Astrocyte (in vitro differentiated cells and primary cell): ENCODE data around the gene CPNE5. TPM values are rescaled to one million over a fixed set of nuclear protein-coding genes. Genes with fewer than 3 reads are reported as not detected.
A peak's percentile ranks its signal among the peaks of the same experiment; 100 is the strongest.

Experiments
- DNase-seq: peaks from one replicate; pipeline ENCODE4 v3.0.0-alpha.2; 2010; ENCODE audit warnings: low read depth
- FAIRE-seq: peaks from 2 replicates; lab custom pipeline; 2011; peaks lifted over from hg19 to GRCh38; lab: Jason Lieb, UNC
- H2AFZ ChIP-seq: 2 replicates; pipeline ENCODE4 v1.6.0; 2012; ENCODE audit warnings: low read depth, low read length, inconsistent platforms
- H3K27ac ChIP-seq: 2 replicates; pipeline ENCODE4 v1.5.1; 2011; ENCODE audit warnings: low read depth, low read length, inconsistent platforms
- H3K27me3 ChIP-seq: 2 replicates; pipeline ENCODE4 v1.6.0; 2011; ENCODE audit warnings: low read length, inconsistent platforms; ENCODE audit not compliant: insufficient read depth
- H3K36me3 ChIP-seq: 2 replicates; pipeline ENCODE4 v1.5.1; 2011; ENCODE audit warnings: low read length, inconsistent platforms; ENCODE audit not compliant: insufficient read depth
- H3K4me1 ChIP-seq: 2 replicates; pipeline ENCODE4 v1.5.1; 2011; ENCODE audit warnings: low read length, inconsistent platforms; ENCODE audit not compliant: insufficient read depth
- H3K4me2 ChIP-seq: 2 replicates; pipeline ENCODE4 v1.6.0; 2012; ENCODE audit warnings: low read length, inconsistent platforms
- H3K4me3 ChIP-seq: 2 replicates; pipeline ENCODE4 v1.5.1; 2011; ENCODE audit warnings: low read depth, mild to moderate bottlenecking, low read length, inconsistent platforms; ENCODE audit not compliant: insufficient read depth
- H3K79me2 ChIP-seq: 2 replicates; pipeline ENCODE4 v1.6.0; 2012; ENCODE audit warnings: mild to moderate bottlenecking, low read length, inconsistent platforms; ENCODE audit not compliant: insufficient read depth
- H3K9ac ChIP-seq: 2 replicates; pipeline ENCODE4 v1.6.0; 2012; ENCODE audit warnings: mild to moderate bottlenecking, low read length, inconsistent platforms
- H3K9me3 ChIP-seq: 2 replicates; pipeline ENCODE4 v1.5.1; 2012; ENCODE audit warnings: low read depth, mild to moderate bottlenecking, low read length, inconsistent platforms; ENCODE audit not compliant: insufficient read depth
- H4K20me1 ChIP-seq: 2 replicates; pipeline ENCODE4 v1.6.0; 2012; ENCODE audit warnings: low read length, inconsistent platforms; ENCODE audit not compliant: insufficient read depth
- H3K27ac Mint-ChIP-seq: one replicate; pipeline ENCODE4 v1.8.0; 2021; ENCODE audit warnings: mild to moderate bottlenecking, mixed read lengths; ENCODE audit not compliant: unreplicated experiment
- H3K27me3 Mint-ChIP-seq: one replicate; pipeline ENCODE4 v1.8.0; 2021; ENCODE audit warnings: low read depth, mixed read lengths; ENCODE audit not compliant: unreplicated experiment
- H3K36me3 Mint-ChIP-seq: one replicate; pipeline ENCODE4 v1.8.0; 2021; ENCODE audit warnings: low read depth, mixed read lengths; ENCODE audit not compliant: unreplicated experiment
- H3K4me1 Mint-ChIP-seq: one replicate; pipeline ENCODE4 v1.8.0; 2021; ENCODE audit warnings: low read depth, mixed read lengths; ENCODE audit not compliant: unreplicated experiment
- H3K4me3 Mint-ChIP-seq: one replicate; pipeline ENCODE4 v1.8.0; 2021; ENCODE audit warnings: mild to moderate bottlenecking, moderate library complexity, mixed read lengths; ENCODE audit not compliant: unreplicated experiment
- H3K9me3 Mint-ChIP-seq: one replicate; pipeline ENCODE4 v1.8.0; 2021; ENCODE audit warnings: mild to moderate bottlenecking, mixed read lengths; ENCODE audit not compliant: unreplicated experiment
- EZH2 ChIP-seq: IDR thresholded peaks from 2 replicates; pipeline ENCODE4 v1.6.1; 2012; ENCODE audit warnings: mild to moderate bottlenecking, low read length, inconsistent platforms; ENCODE audit not compliant: insufficient read depth
- total RNA-seq: library from RNA; stranded (reverse); gene quantifications from 2 replicates; pipeline ENCODE4 v1.2.1, GENCODE V29; 2021
- TF ChIP-seq, protein P1 (sequence below): IDR thresholded peaks from 2 replicates; pipeline ENCODE4 v1.5.1; 2011; ENCODE audit warnings: low read depth, mild to moderate bottlenecking, inconsistent platforms, low read length, moderate library complexity; ENCODE audit not compliant: insufficient read depth

CPNE5 gene
- total RNA-seq, 1 donor from 2014 or later: 0.11 TPM

DNA sequence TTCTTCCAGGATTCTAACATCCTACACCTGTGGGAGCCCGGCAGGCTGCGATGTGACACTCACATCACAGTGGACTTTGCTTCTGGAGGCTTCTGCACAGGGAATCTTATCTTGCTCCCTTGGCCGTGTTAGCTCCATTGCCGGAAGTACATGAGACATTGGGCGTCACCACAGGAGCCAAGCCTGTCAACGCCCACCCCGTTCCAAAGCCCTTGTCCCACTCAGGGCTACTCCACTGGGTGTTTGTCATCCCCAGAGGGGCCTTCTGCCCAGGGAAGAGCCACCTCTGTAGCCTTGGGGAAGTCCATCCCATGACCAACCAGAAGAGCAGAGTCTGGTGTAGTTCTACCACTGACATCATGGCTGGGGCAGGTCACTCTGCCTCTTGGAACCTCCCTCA lies 139.9 kb downstream of the CPNE5 start:
- Histone ChIP-seq H3K9ac (no peak overlapping the region), H3K4me1 (no peaks in the 10 kb centered on the region), H3K27me3 (no peaks in the 10 kb centered on the region), H4K20me1 (no peaks in the 10 kb centered on the region), H3K79me2 (no peaks in the 10 kb centered on the region), H3K9me3 (no peaks in the 10 kb centered on the region), H2AFZ (no peak overlapping the region), H3K4me3 (no peak overlapping the region), H3K4me2 (no peak overlapping the region), H3K36me3 (no peaks in the 10 kb centered on the region), H3K27ac (no peak overlapping the region)
- H3K36me3 Mint-ChIP-seq: peaks cover 4% of the 10 kb centered on the region
- H3K4me1 Mint-ChIP-seq: peaks cover 4% of the 10 kb centered on the region
- no peak for FAIRE-seq
- peaks cover 45% of the 10 kb centered on the region for H3K27me3 Mint-ChIP-seq
- TF ChIP-seq, protein P1, sequence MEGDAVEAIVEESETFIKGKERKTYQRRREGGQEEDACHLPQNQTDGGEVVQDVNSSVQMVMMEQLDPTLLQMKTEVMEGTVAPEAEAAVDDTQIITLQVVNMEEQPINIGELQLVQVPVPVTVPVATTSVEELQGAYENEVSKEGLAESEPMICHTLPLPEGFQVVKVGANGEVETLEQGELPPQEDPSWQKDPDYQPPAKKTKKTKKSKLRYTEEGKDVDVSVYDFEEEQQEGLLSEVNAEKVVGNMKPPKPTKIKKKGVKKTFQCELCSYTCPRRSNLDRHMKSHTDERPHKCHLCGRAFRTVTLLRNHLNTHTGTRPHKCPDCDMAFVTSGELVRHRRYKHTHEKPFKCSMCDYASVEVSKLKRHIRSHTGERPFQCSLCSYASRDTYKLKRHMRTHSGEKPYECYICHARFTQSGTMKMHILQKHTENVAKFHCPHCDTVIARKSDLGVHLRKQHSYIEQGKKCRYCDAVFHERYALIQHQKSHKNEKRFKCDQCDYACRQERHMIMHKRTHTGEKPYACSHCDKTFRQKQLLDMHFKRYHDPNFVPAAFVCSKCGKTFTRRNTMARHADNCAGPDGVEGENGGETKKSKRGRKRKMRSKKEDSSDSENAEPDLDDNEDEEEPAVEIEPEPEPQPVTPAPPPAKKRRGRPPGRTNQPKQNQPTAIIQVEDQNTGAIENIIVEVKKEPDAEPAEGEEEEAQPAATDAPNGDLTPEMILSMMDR: no peak
- TF ChIP-seq EZH2: no peak
- H3K4me3 Mint-ChIP-seq: no peak overlapping the region
- H3K27ac Mint-ChIP-seq: peak overlapping the region; percentile 7
- DNase-seq: no peak
- peaks cover 3% of the 10 kb centered on the region for H3K9me3 Mint-ChIP-seq

DNA sequence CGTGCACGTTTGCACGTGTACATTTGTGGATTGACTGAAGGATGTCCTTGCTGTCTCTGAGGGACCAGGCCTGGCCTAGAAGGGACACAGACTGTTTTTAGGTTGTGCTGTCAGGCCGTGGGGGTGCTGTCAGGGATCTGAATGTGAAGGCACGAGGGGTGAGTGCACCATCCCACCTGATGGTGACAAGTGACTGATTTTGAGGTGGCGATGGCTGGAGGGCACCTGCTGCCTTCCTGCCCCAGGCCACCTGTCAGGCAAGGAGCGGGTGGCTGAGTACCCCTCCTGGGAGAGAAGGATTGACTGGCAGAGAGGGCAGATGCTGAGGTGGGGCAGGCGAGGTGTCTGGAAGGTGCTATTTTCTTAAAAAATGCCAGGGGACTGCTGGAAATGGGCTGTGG lies 140.4 kb downstream of the CPNE5 start:
- Histone ChIP-seq H3K9ac (no peak overlapping the region), H4K20me1 (no peaks in the 10 kb centered on the region), H3K4me1 (no peaks in the 10 kb centered on the region), H3K27ac (no peak overlapping the region), H3K4me2 (no peak overlapping the region), H3K27me3 (no peaks in the 10 kb centered on the region), H3K9me3 (no peaks in the 10 kb centered on the region), H2AFZ (no peak overlapping the region), H3K79me2 (no peaks in the 10 kb centered on the region), H3K36me3 (no peaks in the 10 kb centered on the region), H3K4me3 (no peak overlapping the region)
- H3K36me3 Mint-ChIP-seq: peaks cover 4% of the 10 kb centered on the region
- H3K9me3 Mint-ChIP-seq: peaks cover 3% of the 10 kb centered on the region
- H3K4me3 Mint-ChIP-seq: peak overlapping the region; percentile 17
- TF ChIP-seq, protein P1: no peak
- no peak for TF ChIP-seq EZH2
- FAIRE-seq (no peak), DNase-seq (no peak)
- peaks cover 45% of the 10 kb centered on the region for H3K27me3 Mint-ChIP-seq
- peaks cover 4% of the 10 kb centered on the region for H3K4me1 Mint-ChIP-seq
- peak overlapping the region; percentile 7 for H3K27ac Mint-ChIP-seq

DNA sequence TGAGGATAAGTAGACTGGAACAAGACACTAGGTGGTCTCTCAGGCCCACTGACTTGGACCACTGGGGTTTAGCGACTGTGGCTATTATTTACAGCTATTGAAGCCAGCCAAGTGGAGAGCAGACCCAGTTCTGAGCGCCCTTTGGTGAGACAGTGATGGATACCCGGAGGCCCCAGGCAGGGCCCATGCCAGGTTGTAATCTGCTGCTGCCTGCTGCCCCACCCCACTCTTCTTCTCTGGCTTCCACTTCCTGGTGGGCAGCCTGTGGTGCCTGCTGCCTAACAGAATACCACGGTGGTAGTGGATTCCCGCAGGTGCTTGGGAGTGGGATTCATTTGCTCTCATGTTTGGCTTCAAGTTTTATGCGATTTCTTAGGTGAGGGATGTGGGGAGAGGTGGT lies 141.0 kb downstream of the CPNE5 start:
- Mint-ChIP-seq H3K27ac (no peak overlapping the region), H3K27me3 (peaks cover 41% of the 10 kb centered on the region), H3K9me3 (peaks cover 2% of the 10 kb centered on the region), H3K4me1 (peaks cover 4% of the 10 kb centered on the region), H3K4me3 (no peak overlapping the region), H3K36me3 (no peaks in the 10 kb centered on the region)
- Histone ChIP-seq H2AFZ (no peak overlapping the region), H3K27me3 (no peaks in the 10 kb centered on the region), H3K9me3 (no peaks in the 10 kb centered on the region), H4K20me1 (no peaks in the 10 kb centered on the region), H3K36me3 (no peaks in the 10 kb centered on the region), H3K27ac (no peak overlapping the region), H3K4me3 (no peak overlapping the region), H3K79me2 (no peaks in the 10 kb centered on the region), H3K4me1 (no peaks in the 10 kb centered on the region), H3K9ac (no peak overlapping the region), H3K4me2 (no peak overlapping the region)
- FAIRE-seq (no peak), DNase-seq (no peak)
- TF ChIP-seq EZH2: no peak
- TF ChIP-seq, protein P1: no peak
